PFSK-1 (cell line): ENCODE data around the gene CTNNA1.

Source experiments
- FOXP2 ChIP-seq: optimal IDR thresholded peaks from 2 replicates; pipeline ENCODE3; 2011; ENCODE audit warnings: borderline replicate concordance, control low read depth, inconsistent platforms; ENCODE audit not compliant: insufficient read depth; ENCODE audit errors: extremely low read length, extremely low read depth
- POLR2AphosphoS5 ChIP-seq: IDR thresholded peaks from 2 replicates; pipeline ENCODE4 v1.6.1; 2012; ENCODE audit warnings: low read depth, mild to moderate bottlenecking, control low read depth, low read length, moderate library complexity
- SIN3A ChIP-seq: IDR thresholded peaks from 2 replicates; pipeline ENCODE4 v1.6.1; 2012; ENCODE audit warnings: mild to moderate bottlenecking, low read length, moderate library complexity, borderline replicate concordance; ENCODE audit not compliant: insufficient read depth
- TAF1 ChIP-seq: IDR thresholded peaks from 2 replicates; pipeline ENCODE4 v1.6.1; 2012; ENCODE audit warnings: low read length, control low read depth, borderline replicate concordance; ENCODE audit not compliant: insufficient read depth
- TF ChIP-seq, protein P1 (sequence below), 2 experiments: IDR thresholded peaks; 2 replicates each; pipeline versions ENCODE4 v1.6.1 to v1.8.0; 2011 to 2012; ENCODE audit warnings: low read depth in 2 of 2, low read length in 2 of 2, control low read depth in 1 of 2, inconsistent platforms in 1 of 2, mild to moderate bottlenecking in 1 of 2, moderate library complexity in 1 of 2; ENCODE audit not compliant: insufficient read depth in 1 of 2

Gene CTNNA1

DNA sequence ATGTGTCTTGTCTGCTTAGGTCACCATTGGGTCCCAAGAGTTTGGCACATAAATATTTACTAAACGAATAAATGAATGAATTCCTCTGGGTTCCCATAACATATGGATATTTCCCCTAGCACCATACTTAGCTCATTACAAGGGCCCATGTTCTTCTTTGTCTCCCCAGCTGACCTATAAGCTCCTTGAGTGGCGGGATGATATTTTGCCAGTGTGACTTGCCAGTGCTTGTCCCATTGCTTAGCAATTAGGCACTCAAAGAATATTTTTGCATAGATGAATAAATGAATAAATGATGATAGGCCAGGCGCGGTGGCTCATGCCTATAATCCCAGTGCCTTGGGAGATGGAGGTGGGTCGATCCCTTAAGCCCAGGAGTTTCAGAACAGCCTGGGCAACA, 16.9 kb upstream of the CTNNA1 start:
- TF ChIP-seq SIN3A (no peak), TAF1 (no peak), POLR2AphosphoS5 (no peak), FOXP2 (no peak)
- TF ChIP-seq, protein P1, sequence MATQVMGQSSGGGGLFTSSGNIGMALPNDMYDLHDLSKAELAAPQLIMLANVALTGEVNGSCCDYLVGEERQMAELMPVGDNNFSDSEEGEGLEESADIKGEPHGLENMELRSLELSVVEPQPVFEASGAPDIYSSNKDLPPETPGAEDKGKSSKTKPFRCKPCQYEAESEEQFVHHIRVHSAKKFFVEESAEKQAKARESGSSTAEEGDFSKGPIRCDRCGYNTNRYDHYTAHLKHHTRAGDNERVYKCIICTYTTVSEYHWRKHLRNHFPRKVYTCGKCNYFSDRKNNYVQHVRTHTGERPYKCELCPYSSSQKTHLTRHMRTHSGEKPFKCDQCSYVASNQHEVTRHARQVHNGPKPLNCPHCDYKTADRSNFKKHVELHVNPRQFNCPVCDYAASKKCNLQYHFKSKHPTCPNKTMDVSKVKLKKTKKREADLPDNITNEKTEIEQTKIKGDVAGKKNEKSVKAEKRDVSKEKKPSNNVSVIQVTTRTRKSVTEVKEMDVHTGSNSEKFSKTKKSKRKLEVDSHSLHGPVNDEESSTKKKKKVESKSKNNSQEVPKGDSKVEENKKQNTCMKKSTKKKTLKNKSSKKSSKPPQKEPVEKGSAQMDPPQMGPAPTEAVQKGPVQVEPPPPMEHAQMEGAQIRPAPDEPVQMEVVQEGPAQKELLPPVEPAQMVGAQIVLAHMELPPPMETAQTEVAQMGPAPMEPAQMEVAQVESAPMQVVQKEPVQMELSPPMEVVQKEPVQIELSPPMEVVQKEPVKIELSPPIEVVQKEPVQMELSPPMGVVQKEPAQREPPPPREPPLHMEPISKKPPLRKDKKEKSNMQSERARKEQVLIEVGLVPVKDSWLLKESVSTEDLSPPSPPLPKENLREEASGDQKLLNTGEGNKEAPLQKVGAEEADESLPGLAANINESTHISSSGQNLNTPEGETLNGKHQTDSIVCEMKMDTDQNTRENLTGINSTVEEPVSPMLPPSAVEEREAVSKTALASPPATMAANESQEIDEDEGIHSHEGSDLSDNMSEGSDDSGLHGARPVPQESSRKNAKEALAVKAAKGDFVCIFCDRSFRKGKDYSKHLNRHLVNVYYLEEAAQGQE (IDR thresholded peaks at IDR 0.05; ENCODE audit: insufficient read depth in 1 of 2, low read depth in 2 of 2, low read length in 2 of 2): no peak

DNA sequence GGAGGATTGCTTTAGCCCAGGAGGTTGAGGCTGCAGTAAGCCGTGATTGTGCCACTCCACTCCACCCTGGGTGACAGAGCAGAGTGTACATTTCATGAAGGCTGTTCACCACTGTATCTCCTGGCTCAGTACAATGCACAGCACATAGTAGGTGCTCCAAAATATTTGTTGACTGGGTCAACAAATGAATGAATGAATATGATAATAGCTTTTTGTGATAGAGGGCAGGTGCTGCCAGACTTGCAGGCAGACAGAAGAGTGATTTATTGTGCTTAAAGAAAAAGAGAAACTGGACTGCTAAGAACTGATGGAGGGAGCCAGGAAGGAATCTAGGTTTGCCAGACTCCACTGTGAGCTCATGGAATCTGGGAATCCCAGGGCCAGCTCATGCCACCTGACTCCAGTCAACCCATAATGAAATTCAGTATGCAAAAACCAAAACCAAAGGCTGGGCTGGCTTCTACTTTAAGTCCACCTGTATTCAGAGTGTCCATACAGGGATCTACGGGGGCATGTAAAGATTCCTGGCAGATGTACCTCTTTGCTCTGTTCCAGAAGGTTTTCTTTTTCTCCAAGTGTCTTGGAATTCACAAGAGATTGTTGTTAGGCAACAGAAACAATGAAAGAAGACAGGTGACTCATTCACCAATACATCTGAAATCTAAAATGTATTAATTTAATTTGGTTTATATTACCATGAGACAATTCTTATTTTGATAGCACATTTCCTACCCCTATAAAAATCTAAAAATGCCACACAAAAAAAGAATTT, 15.5 kb upstream of the CTNNA1 start:
- no peak for TF ChIP-seq POLR2AphosphoS5
- TF ChIP-seq, protein P1 (IDR thresholded peaks at IDR 0.05; ENCODE audit: insufficient read depth in 1 of 2, low read depth in 2 of 2, low read length in 2 of 2): no peak
- no peak for TF ChIP-seq FOXP2

DNA sequence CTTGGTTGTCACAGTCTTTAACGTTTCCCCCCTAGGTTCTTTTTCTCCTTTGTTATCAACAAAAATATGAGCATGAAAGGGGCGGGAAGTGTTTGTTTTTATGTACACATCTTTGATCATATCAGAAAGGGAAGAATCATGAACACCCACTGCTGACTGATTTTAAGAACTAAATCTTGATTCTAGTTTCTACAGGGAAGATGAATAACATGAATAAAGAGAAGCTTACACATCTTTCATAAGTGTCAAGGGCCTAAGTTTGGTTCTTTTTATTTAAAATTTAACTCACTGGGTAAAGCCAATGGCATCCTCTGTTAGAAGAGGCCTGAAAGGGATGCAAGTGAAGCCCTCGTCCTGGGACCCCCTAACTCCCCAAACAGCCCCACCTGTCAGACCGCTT, 14.8 kb upstream of the CTNNA1 start:
- TF ChIP-seq TAF1 (no peak), POLR2AphosphoS5 (no peak), FOXP2 (no peak), SIN3A (no peak)
- TF ChIP-seq, protein P1 (IDR thresholded peaks at IDR 0.05; ENCODE audit: insufficient read depth in 1 of 2, low read depth in 2 of 2, low read length in 2 of 2): no peak

DNA sequence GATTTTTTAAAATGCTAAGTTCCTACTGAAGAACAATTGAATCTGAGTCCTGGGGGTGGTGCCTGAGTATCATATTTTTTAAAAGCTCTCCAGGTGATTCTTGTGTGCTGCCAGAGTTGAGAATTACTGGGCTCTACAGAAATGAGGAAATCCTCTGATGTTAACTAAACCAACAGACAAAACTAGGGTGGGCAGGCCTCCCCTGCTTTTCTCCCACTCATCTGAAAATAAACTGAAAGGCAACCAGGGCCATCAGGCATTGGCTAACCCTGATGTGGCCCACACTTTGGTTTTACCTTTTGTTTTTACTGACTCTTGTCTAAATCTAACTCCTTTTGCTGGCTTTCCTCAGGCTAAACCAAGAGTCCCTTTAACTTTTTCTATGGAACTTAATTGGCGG, 13.3 kb upstream of the CTNNA1 start:
- TF ChIP-seq TAF1 (no peak), POLR2AphosphoS5 (no peak), FOXP2 (no peak), SIN3A (no peak)
- TF ChIP-seq, protein P1 (IDR thresholded peaks at IDR 0.05; ENCODE audit: insufficient read depth in 1 of 2, low read depth in 2 of 2, low read length in 2 of 2): no peak

DNA sequence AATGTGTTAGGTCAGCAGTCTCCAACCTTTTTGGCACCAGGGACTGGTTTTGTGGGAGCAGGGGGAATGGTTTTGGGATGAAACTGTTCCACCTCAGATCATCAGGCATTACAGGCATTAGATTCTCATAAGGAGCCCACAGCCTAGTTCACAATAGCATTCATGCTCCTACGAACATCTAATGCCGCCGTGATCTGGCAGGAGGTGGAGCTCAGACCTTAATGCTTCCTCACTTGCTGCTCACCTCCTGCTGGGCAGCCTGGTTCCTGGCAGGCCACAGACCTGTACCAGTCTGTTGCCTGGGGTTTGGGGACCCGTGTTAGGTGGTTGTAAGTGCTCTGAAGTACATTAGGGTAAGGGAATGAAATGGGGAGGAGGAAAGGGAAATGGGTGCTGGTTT, 9.7 kb upstream of the CTNNA1 start:
- no peak for TF ChIP-seq SIN3A
- TF ChIP-seq, protein P1 (IDR thresholded peaks at IDR 0.05; ENCODE audit: insufficient read depth in 1 of 2, low read depth in 2 of 2, low read length in 2 of 2): no peak
- no peak for TF ChIP-seq FOXP2
- TF ChIP-seq POLR2AphosphoS5: no peak
- no peak for TF ChIP-seq TAF1
